GM13976 (cell line): ENCODE measurements around the gene AKR1E2.

Experiments used
- DNase-seq: peaks from one replicate; pipeline ENCODE4 v3.0.0; 2012; ENCODE audit warnings: low spot score
- in situ Hi-C: fragments of 300-500 bp; cut with MboI; formaldehyde crosslinking; loops from one replicate; pipeline ENCODE4 v1.12.0; 2022; ENCODE audit warnings: low sequenced_read_pairs, mixed read lengths, inconsistent platforms; ENCODE audit not compliant: unreplicated experiment
- TF ChIP-seq, protein P1 (sequence below): IDR thresholded peaks from 2 replicates; pipeline ENCODE4 v1.5.1; 2012; ENCODE audit warnings: borderline replicate concordance, mild to moderate bottlenecking; ENCODE audit not compliant: insufficient read depth; ENCODE audit errors: extremely low read depth, missing control alignments, control extremely low read depth

AKR1E2 gene

GRCh38 chr10:4845766-4846165 is 19.8 kb downstream of the AKR1E2 start:
- DNase-seq, result no peak
- in situ Hi-C loops, result loop anchor here (25.0 kb wide), 2 partner anchors 542 to 767 kb away; no protein-coding TSS in a partner anchor
- TF ChIP-seq, protein P1, sequence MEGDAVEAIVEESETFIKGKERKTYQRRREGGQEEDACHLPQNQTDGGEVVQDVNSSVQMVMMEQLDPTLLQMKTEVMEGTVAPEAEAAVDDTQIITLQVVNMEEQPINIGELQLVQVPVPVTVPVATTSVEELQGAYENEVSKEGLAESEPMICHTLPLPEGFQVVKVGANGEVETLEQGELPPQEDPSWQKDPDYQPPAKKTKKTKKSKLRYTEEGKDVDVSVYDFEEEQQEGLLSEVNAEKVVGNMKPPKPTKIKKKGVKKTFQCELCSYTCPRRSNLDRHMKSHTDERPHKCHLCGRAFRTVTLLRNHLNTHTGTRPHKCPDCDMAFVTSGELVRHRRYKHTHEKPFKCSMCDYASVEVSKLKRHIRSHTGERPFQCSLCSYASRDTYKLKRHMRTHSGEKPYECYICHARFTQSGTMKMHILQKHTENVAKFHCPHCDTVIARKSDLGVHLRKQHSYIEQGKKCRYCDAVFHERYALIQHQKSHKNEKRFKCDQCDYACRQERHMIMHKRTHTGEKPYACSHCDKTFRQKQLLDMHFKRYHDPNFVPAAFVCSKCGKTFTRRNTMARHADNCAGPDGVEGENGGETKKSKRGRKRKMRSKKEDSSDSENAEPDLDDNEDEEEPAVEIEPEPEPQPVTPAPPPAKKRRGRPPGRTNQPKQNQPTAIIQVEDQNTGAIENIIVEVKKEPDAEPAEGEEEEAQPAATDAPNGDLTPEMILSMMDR, result no peak

DNA sequence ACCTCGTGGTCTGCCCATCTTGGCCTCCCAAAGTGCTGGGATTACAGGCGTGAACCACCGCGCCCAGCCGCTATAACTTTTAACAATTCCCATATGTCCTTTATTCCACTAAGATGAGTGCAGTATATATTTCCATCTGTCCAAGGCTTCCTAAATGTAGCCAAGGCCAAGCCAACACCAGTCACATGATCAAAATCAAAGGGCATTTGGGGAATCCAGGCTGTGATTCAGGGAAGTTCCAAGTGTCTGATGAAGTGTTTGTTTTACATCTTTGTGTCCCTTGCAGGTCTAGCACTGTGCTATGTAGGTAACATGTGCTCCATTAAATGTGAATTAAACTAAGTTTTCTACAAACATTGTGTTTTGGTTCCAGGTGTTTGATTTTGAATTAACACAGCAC is 20.8 kb downstream of the AKR1E2 start:
- TF ChIP-seq, protein P1, result no peak
- in situ Hi-C loops, result loop anchor here (25.0 kb wide), 2 partner anchors 541 to 766 kb away; no protein-coding TSS in a partner anchor

GRCh38 chr10:4847561-4848355 is 21.8 kb downstream of the AKR1E2 start:
- TF ChIP-seq, protein P1, result no peak
- in situ Hi-C loops, result loop anchor here (25.0 kb wide), 2 partner anchors 540 to 765 kb away; no protein-coding TSS in a partner anchor
- DNase-seq, result no peak

More for the DNA sequence above, 20.8 kb downstream of the AKR1E2 start:
- DNase-seq, result no peak

GRCh38 chr10:4848356-4849041 is 22.5 kb downstream of the AKR1E2 start:
- in situ Hi-C loops, result loop anchor here (25.0 kb wide), 2 partner anchors 539 to 764 kb away; no protein-coding TSS in a partner anchor
- DNase-seq, result no peak
- TF ChIP-seq, protein P1, result no peak

GRCh38 chr10:4849042-4849402 is 23.0 kb downstream of the AKR1E2 start:
- TF ChIP-seq, protein P1, result no peak
- no peak for DNase-seq
- in situ Hi-C loops, result loop anchor here (25.0 kb wide), 2 partner anchors 538 to 763 kb away; no protein-coding TSS in a partner anchor

DNA sequence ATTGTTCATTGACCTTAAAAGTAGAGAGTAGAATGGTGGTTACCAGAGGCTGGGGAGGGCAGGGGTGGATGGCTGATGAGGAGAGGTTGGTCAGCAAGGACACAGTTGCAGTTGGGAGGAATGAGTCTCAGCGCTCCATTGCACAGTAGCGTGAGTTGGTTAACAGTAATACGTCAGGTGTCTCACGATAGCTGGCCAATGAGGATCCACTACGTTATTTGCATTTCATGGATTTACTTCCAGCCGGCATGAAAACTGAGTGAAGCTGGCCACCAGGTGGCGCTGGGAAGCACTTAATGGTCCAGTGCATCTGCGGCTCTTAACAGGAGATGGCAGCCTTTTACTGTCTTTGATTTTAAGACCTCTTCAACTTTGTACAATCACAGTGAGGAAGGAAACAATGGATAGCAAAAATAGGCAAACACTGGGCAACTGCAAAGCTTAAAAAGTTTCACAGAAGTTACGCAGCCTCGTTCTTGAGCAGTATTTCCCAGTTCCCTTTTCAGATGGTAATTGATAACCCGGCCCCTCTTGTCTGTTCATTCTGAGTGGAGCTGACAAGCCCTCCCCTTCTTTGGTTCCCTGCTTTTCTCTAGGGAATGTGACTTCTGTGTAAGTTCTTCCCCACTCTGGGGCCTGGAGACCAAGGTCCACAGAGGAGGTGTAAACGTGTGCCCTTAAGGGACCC is 23.7 kb downstream of the AKR1E2 start:
- TF ChIP-seq, protein P1, result peak; percentile 92
- peak; percentile 67 for DNase-seq
- in situ Hi-C loops, result loop anchor here (25.0 kb wide), 2 partner anchors 538 to 763 kb away; no protein-coding TSS in a partner anchor
